ENCODE measurements around the gene TENT4B.

Gene TENT4B

DNA sequence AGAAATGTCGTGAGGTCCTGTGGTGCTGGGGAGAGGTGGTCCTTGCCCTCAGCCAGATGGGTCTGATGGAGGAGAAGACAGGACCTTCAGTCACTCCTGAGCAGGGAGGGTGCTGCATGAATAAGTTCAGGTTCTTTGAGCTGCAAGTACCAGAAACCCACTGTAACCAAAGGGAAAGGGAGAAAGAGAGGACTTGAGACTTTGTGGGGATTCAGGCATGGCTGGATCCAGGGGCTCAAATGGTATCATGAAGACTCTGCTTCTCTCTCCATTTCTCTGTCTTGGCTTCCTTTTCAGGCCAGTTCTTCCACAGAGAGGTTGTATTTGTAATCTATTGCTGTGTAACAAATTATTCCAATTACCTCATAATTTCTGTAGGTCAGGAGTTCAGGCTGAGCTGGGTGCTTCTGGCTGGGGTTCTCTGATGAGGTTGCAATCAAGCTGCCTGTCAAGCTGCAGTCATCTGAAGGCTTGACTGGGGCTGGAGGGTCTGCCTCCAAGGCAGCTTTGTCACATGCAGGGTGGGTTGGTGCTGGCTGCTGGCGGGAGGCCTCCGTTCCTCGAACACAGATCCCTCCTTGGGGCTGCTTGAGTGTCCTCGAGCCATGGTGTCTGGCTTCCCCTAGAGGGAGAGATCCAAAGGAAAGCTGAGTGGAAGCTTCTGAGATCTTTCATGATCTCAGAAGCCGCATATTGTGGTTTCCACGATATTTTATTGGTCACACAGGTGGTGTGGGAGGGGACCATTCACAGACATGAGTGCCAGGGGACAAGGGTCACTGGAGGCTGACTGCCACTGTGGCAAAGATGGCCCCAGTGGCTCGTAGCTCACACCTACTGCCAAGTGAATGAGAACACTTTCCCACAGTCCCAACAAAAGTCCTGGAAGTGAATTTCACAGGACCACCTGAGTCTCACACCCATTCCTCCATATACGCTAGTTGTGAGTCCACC is 107.4 kb downstream of the TENT4B start:
- DNase-seq, result no peak

DNA sequence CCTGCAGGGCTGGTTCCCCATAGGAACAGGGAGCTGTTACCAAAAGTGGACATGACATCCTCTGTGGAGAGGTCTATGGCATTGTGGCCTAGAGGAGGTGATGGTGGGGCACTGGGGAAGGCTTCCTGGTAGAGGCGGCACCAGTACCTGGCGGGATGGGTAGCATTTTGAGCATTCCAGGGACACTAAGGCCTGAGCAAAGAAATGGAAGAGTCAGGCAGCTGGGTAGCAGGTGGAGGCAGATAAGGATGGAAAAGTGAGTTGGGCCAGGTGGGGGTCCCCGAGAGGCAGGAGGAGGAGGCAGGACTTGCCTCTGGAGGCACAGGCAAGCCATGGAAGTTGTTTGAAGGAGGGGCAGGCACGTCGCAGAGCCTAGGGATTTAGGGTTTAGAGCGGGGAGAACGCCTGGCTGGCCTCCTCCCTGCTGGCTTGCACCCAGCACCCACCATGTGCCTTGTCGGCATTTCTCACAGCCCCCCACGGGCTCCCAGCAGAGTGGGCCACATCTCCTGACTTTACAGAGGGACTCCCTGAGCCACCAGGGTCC is 108.1 kb downstream of the TENT4B start:
- DNase-seq, result no peak

GRCh38 chr16:50261707-50262235 is 108.7 kb downstream of the TENT4B start:
- DNase-seq, result no peak

GRCh38 chr16:50263060-50263909 is 110.2 kb downstream of the TENT4B start:
- DNase-seq, result no peak

DNA sequence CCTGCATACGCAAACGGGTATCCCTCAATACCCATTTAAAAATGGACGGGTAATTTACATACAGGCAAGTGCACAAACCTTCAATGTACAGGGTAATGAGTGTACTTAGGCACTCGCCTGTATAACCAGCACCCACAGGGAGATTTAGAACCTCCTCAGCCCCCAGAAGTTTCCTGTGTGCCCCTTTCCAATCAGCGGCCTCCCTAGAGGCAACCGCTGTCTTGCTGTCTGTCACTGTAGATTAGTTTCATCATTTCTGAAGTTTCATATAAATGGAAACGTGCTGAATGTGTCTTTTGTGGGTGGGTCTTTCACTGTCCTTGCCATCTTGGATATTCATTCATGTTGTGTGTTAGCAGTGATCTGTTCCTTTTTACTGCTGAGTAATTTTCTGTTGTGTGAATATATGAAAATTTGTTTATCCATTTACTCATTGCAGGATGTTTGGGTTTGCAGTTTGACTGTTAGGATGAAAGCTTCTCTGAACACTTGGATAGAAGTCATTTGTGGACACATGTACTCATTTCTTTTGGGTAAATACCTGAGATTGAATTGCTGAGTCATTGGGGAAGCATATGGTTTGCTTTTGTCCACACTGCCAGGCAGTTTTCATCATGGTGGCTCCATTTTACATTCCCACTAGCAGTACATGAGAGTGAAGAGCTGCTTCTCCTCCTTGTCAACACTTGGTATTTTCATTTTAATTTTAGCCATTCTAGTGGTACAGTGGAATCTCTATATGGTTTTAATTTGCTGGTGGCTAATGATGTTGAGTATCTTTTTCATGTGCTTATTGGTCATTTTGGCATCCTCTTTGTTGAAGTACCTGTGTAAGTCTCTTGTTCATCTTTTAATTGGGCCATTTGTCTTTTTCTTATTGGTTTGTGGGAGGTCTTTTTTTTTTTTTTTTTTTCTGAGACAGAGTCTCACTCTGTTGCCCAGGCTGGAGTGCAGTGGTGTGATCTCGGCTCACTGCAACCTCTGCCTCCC is 111.1 kb downstream of the TENT4B start:
- peak; percentile 45 for DNase-seq

DNA sequence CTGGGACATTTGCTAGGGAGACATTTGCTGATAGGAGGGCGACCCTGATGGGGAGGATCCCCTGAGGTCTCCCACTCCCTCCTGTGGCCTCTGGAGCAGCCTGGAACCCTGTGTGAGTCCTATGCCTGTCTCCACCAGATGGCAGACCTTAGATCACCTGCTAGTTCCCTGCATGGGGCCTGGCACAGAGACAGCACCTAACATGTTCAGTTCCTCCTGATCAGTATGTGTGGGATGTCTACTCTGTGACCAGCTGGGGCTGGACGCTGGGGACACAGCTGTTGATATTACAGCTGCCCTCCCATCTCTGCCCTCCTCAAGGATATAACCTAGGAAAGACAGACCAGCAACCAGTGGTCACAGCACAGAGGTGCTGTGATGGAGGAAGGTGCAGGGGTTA is 112.2 kb downstream of the TENT4B start:
- DNase-seq, result no peak

GRCh38 chr16:50265716-50266336 is 112.7 kb downstream of the TENT4B start:
- no peak for DNase-seq

- peak; percentile 91 for DNase-seq
Measured at GRCh38 chr16:50266337-50267091, 113.4 kb downstream of the TENT4B start, which contains the start of gene ADCY7. Gene ADCY7, plus strand, starts transcription at chr16:50266551. Its CDS starts 21,629 bp downstream, at chr16:50288180.

- no peak for DNase-seq
Measured at GRCh38 chr16:50267151-50267631, 114.1 kb downstream of the TENT4B start.

DNA sequence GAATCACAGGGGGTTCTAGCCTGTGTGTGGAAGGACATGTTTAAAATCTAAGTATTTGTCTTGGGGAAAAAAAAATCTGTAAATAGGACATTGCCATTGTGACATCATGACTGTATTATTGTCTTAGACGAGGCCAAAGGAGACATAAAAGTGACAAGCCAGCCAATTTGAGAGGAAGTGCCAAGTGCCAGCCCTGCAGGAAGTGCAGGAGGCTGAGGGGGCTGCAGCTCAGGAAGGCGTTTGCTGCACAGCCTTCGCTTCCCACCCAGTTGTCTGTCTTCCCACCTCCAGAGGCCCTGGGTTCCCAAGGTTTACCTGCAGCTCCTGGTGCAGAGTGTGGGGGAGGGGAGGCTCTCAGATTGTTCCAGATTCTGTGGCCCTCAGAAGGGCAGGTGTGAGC is 114.5 kb downstream of the TENT4B start:
- no peak for DNase-seq

DNA sequence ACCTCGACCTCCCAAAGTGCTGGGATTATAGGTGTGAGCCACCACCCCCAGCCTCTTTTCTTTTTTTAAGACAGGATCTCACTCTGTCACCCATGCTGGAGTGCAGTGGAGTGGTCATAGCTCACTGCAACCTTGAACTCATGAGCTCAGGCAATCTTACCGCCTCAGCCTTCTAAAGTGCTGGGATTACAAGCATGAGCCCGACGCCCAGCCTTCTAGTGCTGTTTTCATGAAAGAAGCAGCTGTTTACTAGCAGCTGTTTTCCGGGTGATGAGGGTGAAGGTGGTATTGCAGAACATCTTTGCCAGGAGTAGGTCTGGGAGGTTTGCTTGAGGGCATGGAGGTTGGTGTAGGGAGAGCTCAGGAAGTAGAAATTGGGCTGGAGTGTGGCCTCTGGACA is 115.2 kb downstream of the TENT4B start:
- DNase-seq, result no peak

- DNase-seq, result no peak
Measured at GRCh38 chr16:50269061-50269705, 116.1 kb downstream of the TENT4B start.

- DNase-seq, result no peak
Measured at GRCh38 chr16:50269769-50270509, 116.8 kb downstream of the TENT4B start.

DNA sequence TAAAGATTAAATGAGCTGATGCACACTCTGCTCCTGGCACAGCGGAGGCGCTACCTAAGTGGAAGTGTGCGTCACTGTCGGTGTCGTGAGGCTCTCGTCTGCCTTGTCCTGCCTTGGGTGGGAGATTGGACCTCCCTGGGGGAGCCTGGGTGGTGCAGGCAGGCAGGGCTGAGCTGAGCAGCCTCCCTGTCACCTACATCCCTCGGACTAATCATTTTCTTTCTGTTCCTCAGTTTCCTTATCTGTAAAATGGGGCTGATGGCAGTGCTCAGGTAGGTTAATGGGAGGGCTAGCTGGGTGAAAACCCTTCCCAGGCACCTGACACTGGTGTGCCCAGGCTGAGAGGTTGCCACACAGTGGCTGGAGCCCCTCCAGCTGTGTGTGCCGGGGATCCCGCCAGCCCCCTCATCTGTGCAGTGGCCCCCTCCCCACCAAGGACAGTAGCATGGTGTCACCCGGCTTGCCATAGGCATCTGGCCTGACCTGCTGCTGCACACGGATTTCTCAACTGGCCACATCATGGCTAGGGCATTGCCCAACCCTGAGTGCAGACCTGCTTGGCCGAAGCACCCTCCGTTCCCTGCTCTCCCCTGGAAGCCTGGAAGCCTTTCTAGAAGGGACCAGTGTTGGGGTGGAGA is 117.5 kb downstream of the TENT4B start:
- no peak for DNase-seq

DNA sequence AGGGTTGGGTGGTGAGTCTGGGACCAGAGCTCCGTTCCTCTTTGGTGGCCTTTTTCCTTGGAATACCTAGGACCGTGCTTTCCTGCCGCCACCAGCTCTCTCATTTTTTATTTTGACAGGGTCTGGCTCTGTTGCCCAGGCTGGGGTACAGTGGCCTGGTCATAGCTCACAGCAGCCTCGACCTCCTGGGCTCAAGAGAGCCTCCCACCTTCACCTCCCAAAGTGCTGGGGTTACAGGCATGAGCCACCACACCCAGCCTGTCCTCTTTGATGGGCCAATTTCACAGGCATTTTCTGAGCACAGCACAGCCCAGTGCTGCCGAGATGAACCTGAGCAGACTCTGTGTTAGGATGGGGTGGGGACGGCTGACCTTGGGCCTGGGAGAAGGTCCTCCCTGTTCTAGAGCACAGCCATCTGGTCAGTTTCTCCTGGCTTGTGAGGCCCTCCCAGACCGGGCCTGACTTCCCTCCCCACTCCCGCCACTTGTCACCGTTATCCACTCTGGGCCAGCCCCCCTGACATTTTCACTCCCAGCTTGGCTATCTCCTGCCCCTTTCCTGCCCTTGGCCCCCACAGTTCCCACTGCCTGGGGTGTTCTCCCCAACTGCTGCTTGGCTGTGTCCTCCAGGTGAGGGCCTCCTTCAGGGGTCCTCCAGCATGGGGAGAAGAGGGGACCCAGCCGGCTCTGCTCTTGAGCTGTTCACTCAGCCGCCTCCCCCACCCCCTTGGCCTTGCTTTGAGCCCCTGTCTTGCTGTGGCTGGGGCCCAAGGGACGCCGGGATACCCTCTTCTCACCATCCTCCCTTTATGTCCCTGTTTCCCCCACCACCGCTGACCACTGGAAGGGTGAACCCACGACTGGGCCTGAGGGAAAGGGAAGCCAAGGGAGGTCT is 118.3 kb downstream of the TENT4B start:
- DNase-seq, result no peak

DNA sequence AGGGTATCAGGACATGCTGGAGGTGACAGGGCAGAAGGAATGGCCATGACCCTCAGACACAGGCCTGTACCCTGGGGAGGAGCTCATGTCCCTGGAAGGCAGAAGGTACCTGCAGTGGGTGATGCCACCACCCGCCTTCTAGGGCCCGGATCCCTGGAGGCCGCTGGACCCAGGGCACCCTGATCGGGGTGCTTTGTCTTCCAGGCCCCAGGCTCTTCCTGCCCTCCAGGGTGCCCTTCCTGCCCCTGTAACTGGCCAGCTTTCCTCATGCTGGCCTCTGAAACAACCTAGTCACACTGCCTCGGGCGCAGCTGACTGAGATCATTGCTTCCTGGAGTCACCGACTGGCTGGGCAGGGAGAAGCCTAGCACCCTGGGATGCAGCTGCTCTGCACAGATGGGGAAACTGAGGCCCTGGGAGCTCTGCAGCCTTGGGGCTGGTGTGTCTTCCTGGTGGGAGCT is 119.0 kb downstream of the TENT4B start:
- no peak for DNase-seq

- no peak for DNase-seq
Measured at GRCh38 chr16:50272687-50273381, 119.7 kb downstream of the TENT4B start.

Data from fibroblast of skin of right quadriceps (primary cell).